ENCODE data around the gene SFT2D1.

The SFT2D1 gene

DNA sequence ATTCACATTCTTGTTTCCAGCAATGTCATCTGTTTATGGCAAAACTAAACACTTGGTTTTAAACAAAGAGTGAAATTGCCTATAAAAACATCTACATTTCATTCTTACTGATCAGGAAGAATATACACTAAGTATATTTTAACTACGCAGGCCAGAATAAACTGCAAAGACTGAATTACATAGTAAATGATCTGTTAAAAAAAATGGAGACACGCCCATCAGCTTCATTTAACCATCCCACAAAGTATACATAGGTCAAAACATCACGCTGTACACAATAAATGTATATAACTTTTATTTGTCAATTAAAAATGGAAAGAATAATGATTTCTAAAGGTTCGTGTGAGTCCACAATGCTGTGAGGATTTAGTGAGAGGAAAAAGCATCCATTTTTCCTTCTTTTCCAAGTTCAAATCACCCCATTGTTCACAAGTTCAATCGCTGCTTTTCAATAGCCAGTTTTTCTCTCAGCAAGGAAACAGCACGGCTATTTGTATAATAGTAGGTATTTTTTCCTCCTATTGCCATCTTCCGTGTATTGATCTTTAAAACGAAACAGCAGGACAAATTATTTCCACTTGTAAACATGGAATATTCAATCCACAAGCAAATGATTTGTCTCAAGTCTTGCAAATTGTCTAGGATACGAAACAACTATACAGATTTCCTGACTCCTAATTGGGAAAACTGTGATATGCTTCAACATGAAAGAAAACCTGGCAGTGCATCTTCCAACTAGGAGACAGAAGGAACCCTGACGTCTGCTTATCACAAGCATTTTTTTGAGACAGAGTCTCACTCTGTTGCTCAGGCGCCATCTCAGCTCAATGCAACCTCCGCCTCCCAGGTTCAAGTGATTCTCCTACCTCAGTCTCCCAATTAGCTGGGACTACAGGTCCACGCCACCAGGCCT is 10.6 kb downstream of the SFT2D1 start:
- no peak for DNase-seq

GRCh38 chr6:166330612-166331011 is 11.7 kb downstream of the SFT2D1 start:
- no peak for DNase-seq

- no peak for DNase-seq
Measured at GRCh38 chr6:166325383-166326042, 16.8 kb downstream of the SFT2D1 start.

DNA sequence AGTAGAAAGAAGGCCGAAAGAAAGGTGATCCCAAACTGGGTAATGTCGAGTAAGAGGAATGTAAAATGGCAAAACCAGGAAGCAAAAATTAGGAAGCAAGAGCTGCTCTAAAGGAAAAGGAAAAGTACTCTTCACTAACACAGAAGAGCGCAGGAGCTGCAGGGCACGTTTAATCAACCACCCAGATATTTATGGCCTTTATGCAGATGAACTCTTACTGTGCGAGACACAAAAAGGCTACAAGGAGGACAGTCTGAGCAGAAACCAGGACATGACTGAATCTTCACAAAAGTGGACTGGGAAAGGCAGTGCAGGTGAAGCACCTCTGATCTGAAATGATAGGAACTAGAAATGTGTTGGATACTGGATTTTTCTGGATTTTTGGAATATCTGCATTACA is 18.9 kb downstream of the SFT2D1 start:
- no peak for DNase-seq

DNA sequence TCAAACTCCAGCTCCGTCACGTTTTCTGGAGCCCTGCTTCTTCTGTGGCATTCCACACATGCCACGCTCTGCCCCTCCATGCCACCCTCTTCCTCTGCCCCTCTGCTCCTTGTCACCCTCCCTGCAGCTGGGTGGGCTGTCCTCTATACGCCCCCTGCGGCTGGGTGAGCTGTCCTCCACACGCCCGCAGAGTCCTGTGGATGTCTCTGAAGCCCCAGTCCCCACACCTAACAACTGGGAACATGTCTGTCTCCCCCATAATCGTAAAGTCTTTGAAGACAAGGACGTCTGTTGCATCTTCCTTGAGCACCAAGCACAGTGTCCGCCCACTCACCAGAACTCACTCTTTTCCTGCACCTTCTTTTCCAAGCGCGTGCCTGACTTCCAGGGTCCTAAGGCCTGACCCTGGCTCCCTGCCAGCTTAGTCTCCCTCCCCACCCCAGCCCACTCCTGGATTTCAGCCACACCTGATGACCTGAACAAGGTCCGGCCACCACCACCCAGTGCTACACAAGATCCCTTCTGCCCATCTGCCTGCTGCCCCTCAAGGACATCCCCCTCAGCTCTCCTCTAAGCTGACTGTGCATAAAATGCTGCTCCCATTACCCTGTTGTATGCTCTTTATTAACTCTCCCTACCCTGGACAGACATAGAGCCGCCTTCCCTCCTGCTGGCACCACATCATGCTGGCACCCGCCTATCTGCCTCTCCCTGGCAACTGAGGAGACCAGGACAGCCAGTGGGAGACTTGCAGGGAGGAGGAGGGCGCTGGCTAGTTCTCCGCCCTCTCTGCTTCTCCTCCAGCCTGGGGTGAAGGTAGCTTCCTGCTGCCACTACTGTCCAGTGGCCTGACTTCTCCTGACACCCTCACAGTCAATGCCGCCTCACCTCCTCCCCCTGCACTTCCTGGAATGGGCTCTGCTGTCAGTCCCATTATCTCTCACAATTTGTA is 23.4 kb downstream of the SFT2D1 start:
- DNase-seq, result no peak

GRCh38 chr6:166318227-166318626 is 24.1 kb downstream of the SFT2D1 start:
- DNase-seq, result no peak

DNA sequence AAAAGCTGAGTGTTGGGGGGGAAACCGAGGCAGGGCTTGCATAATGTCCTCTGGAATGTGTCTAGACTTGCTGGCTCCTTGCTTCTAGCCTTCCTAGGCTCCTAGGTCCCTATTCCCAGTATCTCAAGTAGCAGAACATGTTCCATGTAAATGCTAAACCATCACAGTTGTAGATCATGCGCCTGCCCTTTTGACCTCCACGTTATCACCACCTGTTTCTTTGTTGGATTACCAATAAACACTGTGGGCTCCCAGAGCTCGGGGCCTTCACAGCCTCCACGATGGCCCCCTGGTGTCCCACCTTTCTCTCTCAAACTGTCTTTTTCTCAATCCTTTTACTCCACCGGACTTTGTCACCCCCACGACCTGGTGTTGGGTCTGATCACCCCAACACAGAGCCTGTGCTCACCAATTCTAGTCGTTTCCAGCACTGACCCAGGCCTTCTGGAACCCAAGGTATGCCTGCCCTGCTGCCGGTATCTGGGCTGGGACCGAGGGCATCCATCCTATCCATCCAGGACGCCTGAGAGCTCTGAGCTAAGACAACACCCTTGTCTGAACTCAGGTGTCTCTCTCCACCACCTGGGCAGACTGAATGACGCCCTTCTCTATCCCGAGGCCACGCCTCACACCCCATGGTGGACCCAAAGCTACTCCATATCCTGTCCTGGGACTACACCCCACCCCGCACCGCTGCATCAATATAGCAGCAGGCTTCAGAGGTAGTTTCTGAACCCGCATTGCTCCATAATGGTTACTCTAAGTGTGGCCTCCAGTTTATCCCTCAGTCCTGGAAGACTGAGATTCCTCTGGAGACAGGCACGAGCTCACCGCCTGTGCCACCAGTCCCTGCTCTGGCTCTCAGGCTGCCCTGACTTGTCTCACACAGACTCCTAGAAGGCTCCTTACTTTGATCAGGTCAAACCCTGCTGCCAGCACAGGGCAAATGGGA is 24.8 kb downstream of the SFT2D1 start:
- DNase-seq, result no peak

DNA sequence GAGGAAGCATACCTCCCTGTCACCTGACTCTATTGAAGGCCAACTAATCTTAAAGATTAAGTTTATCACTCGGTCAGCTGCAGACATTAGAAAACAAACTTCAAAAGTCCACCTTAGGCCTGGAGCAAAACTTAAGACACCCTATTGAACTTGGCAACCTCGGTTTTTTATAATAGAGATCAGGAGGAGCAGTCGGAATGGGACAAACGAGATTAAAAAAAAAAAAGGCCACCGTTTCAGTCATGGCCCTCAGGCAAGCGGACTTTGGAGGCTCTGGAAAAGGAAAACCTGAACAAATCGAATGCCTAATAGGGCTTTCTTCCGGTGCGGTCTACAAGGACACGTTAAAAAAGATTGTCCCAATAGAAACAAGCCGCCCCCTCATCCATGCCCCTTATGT is 26.9 kb downstream of the SFT2D1 start:
- DNase-seq, result no peak

DNA sequence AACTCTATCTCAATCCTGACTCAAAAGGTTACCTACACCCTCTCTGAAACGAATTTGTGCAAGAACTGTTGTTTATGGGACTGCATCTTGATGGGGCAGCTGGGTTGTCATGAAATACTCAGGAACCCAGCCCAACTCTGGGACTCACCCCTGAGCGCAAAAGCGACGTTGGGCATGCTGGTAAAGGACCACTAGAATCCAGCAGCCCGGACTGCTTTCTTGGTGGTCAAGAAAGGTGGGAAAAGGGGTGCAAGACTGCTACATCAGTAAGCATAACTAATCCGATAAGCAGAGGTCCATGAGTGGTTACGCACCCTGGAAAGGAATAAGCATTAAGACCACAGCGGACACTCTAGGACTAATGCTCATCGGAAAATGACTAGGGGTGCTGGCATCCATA is 27.9 kb downstream of the SFT2D1 start:
- DNase-seq, result no peak

DNA sequence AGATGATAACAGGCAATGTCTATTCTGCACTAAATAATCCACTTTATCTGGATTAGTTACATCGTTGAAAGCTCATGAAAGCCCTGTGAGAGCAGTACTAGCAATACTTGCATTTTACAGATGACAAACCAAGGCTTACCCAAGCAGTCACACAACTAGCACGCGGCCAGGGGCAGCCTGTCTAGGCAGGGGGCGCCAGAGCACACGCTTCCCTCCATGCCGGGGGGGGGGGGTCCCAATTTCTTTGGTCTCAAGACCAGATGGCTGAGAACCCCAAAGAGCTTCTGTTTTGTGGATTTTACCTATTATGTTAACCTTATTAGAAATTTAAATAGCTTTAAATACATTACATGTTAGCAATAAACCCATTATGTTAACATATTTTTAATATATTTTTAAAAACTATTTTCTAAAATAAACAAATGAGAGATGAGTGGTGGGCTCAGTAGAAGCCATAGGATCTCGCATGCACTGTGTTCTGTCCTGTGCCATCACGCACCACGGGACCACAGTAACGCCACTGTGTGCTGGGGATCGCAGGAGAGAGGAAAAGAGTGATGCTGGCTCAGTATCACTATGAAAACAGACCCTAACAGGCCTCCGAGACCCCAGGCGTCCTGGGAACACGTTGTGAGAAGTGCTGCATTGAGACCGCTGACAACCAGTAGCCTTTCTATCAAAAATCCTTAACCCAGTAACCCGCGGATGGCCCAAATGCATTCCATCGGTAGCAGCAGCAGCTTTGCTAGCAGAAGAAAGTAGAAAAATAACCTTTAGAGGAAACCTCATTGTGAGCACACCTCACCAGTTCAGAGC is 28.9 kb downstream of the SFT2D1 start:
- DNase-seq, result no peak

DNA sequence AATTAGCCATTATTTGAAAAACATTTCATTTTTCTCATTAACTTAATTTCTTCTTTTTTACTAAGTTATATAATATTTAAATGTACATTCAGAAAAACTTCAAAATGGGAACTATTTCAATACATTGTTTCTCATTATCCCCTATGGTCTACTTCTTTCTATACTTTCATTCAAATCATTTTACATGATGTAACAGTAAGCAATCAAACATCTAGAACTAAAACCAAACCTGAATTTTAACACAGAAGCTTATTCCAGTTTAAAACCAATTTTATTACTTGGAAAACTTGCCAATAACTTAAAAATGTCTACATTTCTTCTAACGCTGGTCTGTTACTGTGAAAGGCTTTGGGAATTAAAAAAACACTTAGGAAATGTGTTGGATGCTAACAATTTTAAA is 29.5 kb downstream of the SFT2D1 start:
- no peak for DNase-seq

GRCh38 chr6:166310634-166311033 is 31.7 kb downstream of the SFT2D1 start:
- DNase-seq, result no peak

DNA sequence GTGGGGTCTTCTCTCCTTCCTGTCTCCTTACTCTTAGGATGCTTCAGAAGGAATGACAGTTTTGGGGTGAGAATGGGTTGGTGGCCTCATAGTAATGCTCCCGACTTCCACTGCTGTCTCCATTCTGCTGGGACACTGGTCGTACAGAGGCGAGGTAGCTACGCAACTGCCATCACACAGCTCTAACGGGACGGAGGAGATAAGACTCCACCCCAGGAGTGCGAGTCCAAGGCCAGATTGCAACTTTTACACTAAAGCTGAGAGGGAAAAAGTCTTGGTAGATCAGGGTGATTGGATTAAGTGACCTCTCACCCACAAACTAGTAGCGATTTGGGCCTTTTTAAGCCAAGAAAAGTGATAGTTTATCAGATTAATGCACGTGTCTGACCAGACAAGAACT is 32.4 kb downstream of the SFT2D1 start:
- DNase-seq, result no peak

- no peak for DNase-seq
Measured at GRCh38 chr6:166308769-166309589, 33.4 kb downstream of the SFT2D1 start.

DNA sequence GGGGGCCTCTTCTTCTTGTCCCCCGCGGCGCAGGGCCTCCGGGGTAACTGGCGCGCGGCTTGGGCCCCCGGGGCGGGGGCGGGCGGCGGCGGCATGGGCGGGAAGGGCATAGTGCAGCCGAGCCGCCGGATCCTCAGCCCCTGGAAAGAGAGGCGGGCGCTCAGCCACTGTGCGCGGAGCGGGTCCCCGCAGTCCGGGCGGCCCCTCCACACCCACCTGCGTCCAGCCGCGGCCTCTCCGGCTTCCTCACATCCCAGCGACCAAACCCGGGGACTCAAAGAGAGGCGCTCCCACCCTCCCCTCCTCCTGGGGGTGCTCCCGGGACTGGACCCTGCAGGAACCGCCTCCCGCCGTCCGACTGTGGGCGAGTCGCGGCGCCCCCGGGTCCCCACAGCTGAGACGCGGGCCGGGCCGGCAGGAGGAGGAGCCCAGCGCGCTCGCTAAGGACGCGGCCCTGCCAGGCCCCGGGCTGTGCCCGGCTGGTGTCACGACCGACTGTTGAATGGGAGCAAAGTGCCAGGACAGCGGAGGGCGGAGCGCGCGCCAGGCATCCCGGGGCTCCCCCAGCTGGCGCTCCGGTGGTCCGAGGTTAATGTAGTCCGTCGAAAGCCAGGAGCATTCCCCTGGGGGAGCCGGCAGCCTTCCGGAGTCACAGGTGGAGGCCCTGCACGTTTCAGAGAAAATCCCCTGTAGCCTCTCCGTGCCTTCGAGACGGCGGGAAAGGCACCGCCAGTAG is 34.1 kb downstream of the SFT2D1 start, which contains the start of gene PRR18:
Gene PRR18, minus strand, starts transcription at position 360 of the 736 bp plus-strand sequence. Its CDS starts 250 bp downstream, at position 110.
- DNase-seq, result no peak

DNA sequence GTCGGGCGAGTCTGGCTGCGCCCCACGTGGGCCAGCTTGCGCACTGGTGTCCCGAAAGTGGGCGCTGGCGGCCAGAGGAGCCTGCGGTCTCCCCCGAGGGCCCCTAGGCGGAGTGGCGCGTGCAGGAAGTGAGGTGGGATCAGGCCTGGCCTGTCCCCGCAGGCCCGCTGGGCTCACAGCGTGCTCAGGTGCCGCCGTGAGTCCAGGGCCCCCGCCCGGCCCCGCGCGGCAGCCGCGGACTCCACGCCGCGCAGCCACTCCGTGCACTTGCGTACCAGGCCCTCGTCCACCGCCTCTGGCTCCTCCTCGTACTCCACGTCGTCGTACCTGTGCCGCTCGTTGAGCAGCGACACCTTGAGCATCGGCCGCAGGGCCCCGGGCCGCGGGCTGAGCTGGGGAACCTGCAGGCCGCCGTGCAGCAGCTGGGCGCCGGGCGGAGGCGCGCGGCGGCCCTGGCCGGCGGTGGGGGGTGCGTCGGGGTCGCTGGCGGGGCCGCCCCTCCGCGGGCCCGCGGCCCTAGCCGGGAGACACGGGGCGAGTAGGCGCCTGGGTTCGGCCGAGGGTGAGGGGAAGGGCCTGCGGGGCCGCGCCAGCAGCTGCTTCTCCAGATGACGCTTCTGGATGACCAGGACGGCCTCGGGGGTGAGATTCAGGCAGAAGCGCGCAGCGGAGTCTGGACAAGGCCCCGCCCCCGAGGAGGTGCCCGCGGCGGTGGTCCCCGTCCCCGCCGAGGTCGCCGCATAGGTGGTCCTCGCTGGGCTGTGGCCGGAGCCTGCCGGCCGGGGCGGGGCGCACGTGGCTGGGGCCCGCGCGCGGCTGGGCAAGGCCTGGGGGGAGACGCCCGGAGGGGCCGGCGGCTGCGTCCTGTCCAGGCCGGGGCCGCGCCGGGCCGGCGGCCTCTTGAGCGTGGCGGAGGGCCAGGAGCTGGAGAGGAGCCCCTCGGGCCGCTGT is 35.0 kb downstream of the SFT2D1 start:
- DNase-seq, result no peak

DNA sequence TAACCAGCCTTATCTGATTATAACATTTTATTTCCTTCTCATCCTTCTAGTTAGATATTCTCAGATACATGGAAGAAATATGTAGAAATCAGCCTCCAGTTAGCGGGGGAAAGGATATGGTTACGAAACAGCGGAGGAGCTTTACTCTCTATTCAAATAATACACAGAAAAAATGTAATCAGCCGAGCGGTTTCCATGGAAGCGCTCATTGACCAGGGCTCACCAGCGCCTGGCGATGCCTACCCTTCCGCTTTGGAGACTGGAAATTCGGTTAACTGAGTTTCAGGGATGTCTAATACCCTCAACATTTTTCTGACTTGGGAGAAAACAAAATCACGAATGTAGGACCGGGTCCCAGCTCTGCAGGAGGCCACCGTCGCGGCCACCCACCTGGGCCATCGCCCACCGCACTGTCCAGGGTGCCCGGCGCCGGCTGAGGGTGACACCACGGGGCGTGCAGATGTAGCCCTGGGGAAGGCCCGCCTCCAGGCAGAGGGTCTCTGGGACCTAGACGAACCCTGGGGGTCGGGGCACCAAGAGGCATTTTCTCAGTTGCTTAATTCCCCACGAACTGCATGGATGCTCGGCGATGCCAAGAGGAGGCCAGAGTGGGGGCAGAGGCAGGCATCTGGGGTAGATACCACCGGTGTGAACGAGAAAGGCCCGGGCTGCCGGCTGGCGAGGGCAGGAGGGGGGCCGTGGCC is 35.8 kb downstream of the SFT2D1 start:
- DNase-seq, result no peak
